Caco-2 (cell line): Measurements from ENCODE around the gene SEZ6L2. TPM values are rescaled to one million over a fixed set of nuclear protein-coding genes. Genes with fewer than 3 reads are reported as not detected.

Experiments used
- BruUV-seq: library from RNA; stranded (reverse); fragments of 400-500 nt; replicated peaks from 2 replicates; lab custom pipeline; 2021; lab: Mats Ljungman, UMichigan
- CTCF ChIA-PET: fragments of 300-600 bp; sonication (Branson Sonifier 250); formaldehyde crosslinking; loops from one replicate; lab custom pipeline; 2022; ENCODE audit warnings: antibody characterized with exemption; lab: Charles Lee
- POLR2A ChIA-PET: fragments of 300-600 bp; sonication (Branson Sonifier 250); formaldehyde crosslinking; loops from one replicate; lab custom pipeline; 2022; ENCODE audit warnings: antibody characterized with exemption; lab: Charles Lee
- DNase-seq, 2 experiments: peaks; one replicate each; pipeline versions ENCODE4 v3.0.0 to v3.0.0-alpha.2; 2020 to 2022
- H3K27me3 ChIP-seq: replicated peaks from 2 replicates; pipeline ENCODE4 v1.6.0; 2011; ENCODE audit warnings: low read length; ENCODE audit not compliant: control insufficient read depth, insufficient read depth
- H3K36me3 ChIP-seq: 2 replicates; pipeline ENCODE4 v1.5.1; 2011; ENCODE audit warnings: low read length; ENCODE audit not compliant: control insufficient read depth, insufficient read depth
- H3K4me1 ChIP-seq: fragments of 250-450 bp; sonication (Bioruptor Pico); 2 replicates; pipeline ENCODE4 v1.5.1; 2020; ENCODE audit warnings: mild to moderate bottlenecking
- H3K4me3 ChIP-seq: 2 replicates; pipeline ENCODE4 v1.5.1; 2011; ENCODE audit warnings: low read depth, mild to moderate bottlenecking, control low read depth, low read length
- H3K9me3 ChIP-seq: fragments of 250-450 bp; sonication (Bioruptor Pico); 2 replicates; pipeline ENCODE4 v1.5.1; 2020; ENCODE audit warnings: mild to moderate bottlenecking, moderate library complexity
- H3K27ac Mint-ChIP-seq: one replicate; pipeline ENCODE4 v1.8.0; 2022; ENCODE audit warnings: mixed read lengths; ENCODE audit not compliant: unreplicated experiment
- H3K27me3 Mint-ChIP-seq: one replicate; pipeline ENCODE4 v1.8.0; 2022; ENCODE audit warnings: mixed read lengths; ENCODE audit not compliant: insufficient read depth, unreplicated experiment
- H3K36me3 Mint-ChIP-seq: one replicate; pipeline ENCODE4 v1.8.0; 2022; ENCODE audit warnings: mild to moderate bottlenecking, mixed read lengths; ENCODE audit not compliant: insufficient read depth, unreplicated experiment
- H3K4me1 Mint-ChIP-seq: one replicate; pipeline ENCODE4 v1.8.0; 2022; ENCODE audit warnings: low read depth, mixed read lengths; ENCODE audit not compliant: unreplicated experiment
- H3K4me3 Mint-ChIP-seq: one replicate; pipeline ENCODE4 v1.8.0; 2022; ENCODE audit warnings: mild to moderate bottlenecking, moderate library complexity, mixed read lengths; ENCODE audit not compliant: unreplicated experiment
- H3K9me3 Mint-ChIP-seq: one replicate; pipeline ENCODE4 v1.8.0; 2022; ENCODE audit warnings: mixed read lengths; ENCODE audit not compliant: unreplicated experiment
- intact Hi-C: fragments of 100-400 bp; cut with micrococcal nuclease; formaldehyde crosslinking; loops from one replicate; pipeline ENCODE4 v1.10.0; 2022; ENCODE audit not compliant: unreplicated experiment
- total RNA-seq: library from RNA; stranded (reverse); gene quantifications from 2 replicates; pipeline ENCODE4 v1.2.3, GENCODE V29; 2022
- TF ChIP-seq, protein P1 (sequence below), 2 experiments: fragments of 200-600 bp in 1 of 2; IDR thresholded peaks; 1 replicate in 1 of 2; 2 replicates in 1 of 2; pipeline versions ENCODE4 v1.5.1 to v1.8.0; 2011 to 2022; ENCODE audit warnings: antibody characterized with exemption in 1 of 2, control low read depth in 1 of 2, inconsistent platforms in 1 of 2, low read depth in 1 of 2, low read length in 1 of 2, mild to moderate bottlenecking in 1 of 2, moderate library complexity in 1 of 2; ENCODE audit not compliant: insufficient read depth in 1 of 2, severe bottlenecking in 1 of 2, unreplicated experiment in 1 of 2

SEZ6L2 gene
- total RNA-seq, 1 experiment from 2014 or later = 24.1 TPM

DNA sequence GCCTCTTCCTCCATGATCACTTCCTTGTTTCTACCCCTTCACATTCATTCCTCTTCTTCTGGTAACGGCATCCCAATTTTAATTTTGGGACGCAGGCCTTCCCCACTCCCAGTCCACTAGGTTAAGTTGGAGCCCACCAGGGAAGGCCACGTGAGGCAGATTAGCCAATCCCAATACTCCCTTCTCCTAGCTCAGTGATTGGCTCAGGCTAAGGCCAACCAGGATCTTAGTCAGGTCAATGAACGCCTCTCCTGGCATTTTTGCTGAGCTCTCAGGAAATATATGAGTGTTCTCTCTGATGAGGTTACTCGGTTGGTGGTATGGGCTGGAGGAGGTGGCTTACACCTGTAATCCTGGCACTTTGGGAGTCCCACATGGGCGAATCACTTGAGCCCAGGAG, 15.4 kb downstream of the SEZ6L2 start:
- Histone ChIP-seq H3K36me3 (no peaks in the 10 kb centered on the region), H3K4me3 (no peak overlapping the region), H3K4me1 (no peaks in the 10 kb centered on the region), H3K9me3 (no peaks in the 10 kb centered on the region), H3K27me3 (no peaks in the 10 kb centered on the region)
- Mint-ChIP-seq H3K36me3 (no peaks in the 10 kb centered on the region), H3K27ac (no peak overlapping the region), H3K9me3 (no peaks in the 10 kb centered on the region), H3K4me3 (no peak overlapping the region), H3K4me1 (no peaks in the 10 kb centered on the region), H3K27me3 (no peaks in the 10 kb centered on the region)
- ChIA-PET CTCF (no interaction called here), POLR2A (no interaction called here)
- TF ChIP-seq, protein P1, sequence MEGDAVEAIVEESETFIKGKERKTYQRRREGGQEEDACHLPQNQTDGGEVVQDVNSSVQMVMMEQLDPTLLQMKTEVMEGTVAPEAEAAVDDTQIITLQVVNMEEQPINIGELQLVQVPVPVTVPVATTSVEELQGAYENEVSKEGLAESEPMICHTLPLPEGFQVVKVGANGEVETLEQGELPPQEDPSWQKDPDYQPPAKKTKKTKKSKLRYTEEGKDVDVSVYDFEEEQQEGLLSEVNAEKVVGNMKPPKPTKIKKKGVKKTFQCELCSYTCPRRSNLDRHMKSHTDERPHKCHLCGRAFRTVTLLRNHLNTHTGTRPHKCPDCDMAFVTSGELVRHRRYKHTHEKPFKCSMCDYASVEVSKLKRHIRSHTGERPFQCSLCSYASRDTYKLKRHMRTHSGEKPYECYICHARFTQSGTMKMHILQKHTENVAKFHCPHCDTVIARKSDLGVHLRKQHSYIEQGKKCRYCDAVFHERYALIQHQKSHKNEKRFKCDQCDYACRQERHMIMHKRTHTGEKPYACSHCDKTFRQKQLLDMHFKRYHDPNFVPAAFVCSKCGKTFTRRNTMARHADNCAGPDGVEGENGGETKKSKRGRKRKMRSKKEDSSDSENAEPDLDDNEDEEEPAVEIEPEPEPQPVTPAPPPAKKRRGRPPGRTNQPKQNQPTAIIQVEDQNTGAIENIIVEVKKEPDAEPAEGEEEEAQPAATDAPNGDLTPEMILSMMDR (IDR thresholded peaks at IDR 0.05; ENCODE audit: insufficient read depth in 1 of 2, low read depth in 1 of 2, low read length in 1 of 2, severe bottlenecking in 1 of 2, unreplicated experiment in 1 of 2) = no peak
- DNase-seq = no peak
- BruUV-seq = no TSS peak
- intact Hi-C loops = no loop called here

- Mint-ChIP-seq H3K9me3 (no peaks in the 10 kb centered on the region), H3K4me1 (no peaks in the 10 kb centered on the region), H3K4me3 (no peak overlapping the region), H3K27me3 (no peaks in the 10 kb centered on the region), H3K36me3 (peaks cover 5% of the 10 kb centered on the region), H3K27ac (no peak overlapping the region)
- no peaks in the 10 kb centered on the region for H3K4me1 ChIP-seq
- H3K9me3 ChIP-seq = no peaks in the 10 kb centered on the region
- no TSS peak for BruUV-seq
- ChIA-PET CTCF (no interaction called here), POLR2A (no interaction called here)
- intact Hi-C loops = no loop called here
- no peaks in the 10 kb centered on the region for H3K27me3 ChIP-seq
- DNase-seq = no peak
- no peaks in the 10 kb centered on the region for H3K36me3 ChIP-seq
- H3K4me3 ChIP-seq = no peak overlapping the region
- TF ChIP-seq, protein P1 (IDR thresholded peaks at IDR 0.05; ENCODE audit: insufficient read depth in 1 of 2, low read depth in 1 of 2, low read length in 1 of 2, severe bottlenecking in 1 of 2, unreplicated experiment in 1 of 2) = no peak
Observed at GRCh38 chr16:29881050-29881449, 18.3 kb downstream of the SEZ6L2 start.

- H3K4me3 Mint-ChIP-seq = no peak overlapping the region
- POLR2A ChIA-PET = no interaction called here
Observed at GRCh38 chr16:29878172-29878571, 21.2 kb downstream of the SEZ6L2 start.

More at GRCh38 chr16:29878172-29878571, 21.2 kb downstream of the SEZ6L2 start:
- TF ChIP-seq, protein P1 (IDR thresholded peaks at IDR 0.05; ENCODE audit: insufficient read depth in 1 of 2, low read depth in 1 of 2, low read length in 1 of 2, severe bottlenecking in 1 of 2, unreplicated experiment in 1 of 2) = no peak
- BruUV-seq = no TSS peak
- Mint-ChIP-seq H3K9me3 (no peaks in the 10 kb centered on the region), H3K27ac (no peak overlapping the region), H3K4me1 (no peaks in the 10 kb centered on the region), H3K36me3 (peaks cover 5% of the 10 kb centered on the region), H3K27me3 (no peaks in the 10 kb centered on the region)
- Histone ChIP-seq H3K4me1 (no peaks in the 10 kb centered on the region), H3K4me3 (no peak overlapping the region), H3K27me3 (no peaks in the 10 kb centered on the region), H3K9me3 (no peaks in the 10 kb centered on the region), H3K36me3 (no peaks in the 10 kb centered on the region)
- intact Hi-C loops = no loop called here
- CTCF ChIA-PET = no interaction called here
- no peak for DNase-seq
